PC-3 (cell line): ENCODE data around the gene PRKCSH. TPM values are rescaled to one million over a fixed set of nuclear protein-coding genes. Genes with fewer than 3 reads are reported as not detected.
A peak's percentile ranks its signal among the peaks of the same experiment; 100 is the strongest.

Experiments used
- ATAC-seq: fragments of 200-7000 bp; cut with Tn5 transposase; 2 replicates; pipeline ENCODE4 v1.9.1; 2020; ENCODE audit warnings: mild to moderate bottlenecking, moderate library complexity
- BruUV-seq: library from RNA; stranded (reverse); fragments of 400-500 nt; replicated peaks from 2 replicates; lab custom pipeline; 2021; lab: Mats Ljungman, UMichigan
- CTCF ChIA-PET: fragments of 300-600 bp; sonication (Branson Sonifier 250); formaldehyde crosslinking; loops from one replicate; lab custom pipeline; 2022; ENCODE audit warnings: antibody characterized with exemption; lab: Charles Lee
- POLR2A ChIA-PET: fragments of 300-600 bp; sonication (Branson Sonifier 250); formaldehyde crosslinking; loops from one replicate; lab custom pipeline; 2022; ENCODE audit warnings: antibody characterized with exemption; ENCODE audit not compliant: unreplicated experiment; lab: Charles Lee
- DNase-seq: peaks from one replicate; pipeline ENCODE4 v3.0.0-alpha.2; 2015
- H2AFZ ChIP-seq: fragments of 300-600 bp; sonication (generic); 2 replicates; pipeline ENCODE4 v1.6.0; 2016; ENCODE audit warnings: antibody characterized with exemption, low read length
- H3F3A ChIP-seq: fragments of 300-600 bp; sonication (generic); one replicate; pipeline ENCODE4 v1.6.0; 2017; ENCODE audit warnings: antibody characterized with exemption, low read length, control low read depth, mild to moderate bottlenecking; ENCODE audit not compliant: unreplicated experiment
- H3K27ac ChIP-seq: fragments of 300-600 bp; sonication (generic); 2 replicates; pipeline ENCODE4 v1.5.1; 2016; ENCODE audit warnings: mild to moderate bottlenecking, low read length
- H3K27me3 ChIP-seq: fragments of 300-600 bp; sonication (generic); 2 replicates; pipeline ENCODE4 v1.6.1; 2016; ENCODE audit warnings: low read length, mixed read lengths
- H3K36me3 ChIP-seq: fragments of 300-600 bp; sonication (generic); 2 replicates; pipeline ENCODE4 v1.6.1; 2016; ENCODE audit warnings: low read depth, mixed run types, low read length, mixed read lengths
- H3K4me1 ChIP-seq: fragments of 300-600 bp; sonication (generic); 2 replicates; pipeline ENCODE4 v1.5.1; 2016; ENCODE audit warnings: low read length; ENCODE audit not compliant: insufficient read depth
- H3K4me2 ChIP-seq: fragments of 300-600 bp; sonication (generic); 2 replicates; pipeline ENCODE4 v1.6.0; 2016; ENCODE audit warnings: low read length
- H3K4me3 ChIP-seq: fragments of 300-600 bp; sonication (generic); 2 replicates; pipeline ENCODE4 v1.5.1; 2016; ENCODE audit warnings: mild to moderate bottlenecking, low read length, mixed read lengths
- H3K79me2 ChIP-seq: fragments of 300-600 bp; sonication (generic); 2 replicates; pipeline ENCODE4 v1.6.1; 2017; ENCODE audit warnings: low read length, mixed read lengths
- H3K9ac ChIP-seq: fragments of 300-600 bp; sonication (generic); 2 replicates; pipeline ENCODE4 v1.6.0; 2016; ENCODE audit warnings: mild to moderate bottlenecking, low read length
- H3K9me2 ChIP-seq: fragments of 300-600 bp; sonication (generic); replicated peaks from 2 replicates; pipeline ENCODE4 v1.6.1; 2016; ENCODE audit warnings: mixed run types, low read length, mixed read lengths
- H3K9me3 ChIP-seq: fragments of 300-600 bp; sonication (generic); 2 replicates; pipeline ENCODE4 v1.6.1; 2016; ENCODE audit warnings: low read length, mixed read lengths
- H4K20me1 ChIP-seq: fragments of 300-600 bp; sonication (generic); 2 replicates; pipeline ENCODE4 v1.6.1; 2016; ENCODE audit warnings: low read length, mixed read lengths
- CTCF ChIP-seq: fragments of 300-600 bp; sonication (generic); conservative IDR thresholded peaks from 2 replicates; pipeline ENCODE4 v1.5.1; 2017; ENCODE audit warnings: antibody characterized with exemption, low read depth, mild to moderate bottlenecking, low read length
- EZH2 ChIP-seq: fragments of 300-600 bp; sonication (generic); IDR thresholded peaks from one replicate; pipeline ENCODE4 v1.6.1; 2017; ENCODE audit warnings: antibody characterized with exemption, mild to moderate bottlenecking, low read length; ENCODE audit not compliant: unreplicated experiment
- EZH2phosphoT487 ChIP-seq: fragments of 300-600 bp; sonication (generic); IDR thresholded peaks from 2 replicates; pipeline ENCODE4 v1.6.1; 2018; ENCODE audit warnings: mild to moderate bottlenecking, antibody characterized with exemption, low read length, borderline replicate concordance
- intact Hi-C: fragments of 100-400 bp; cut with micrococcal nuclease; formaldehyde crosslinking; loops from 2 replicates; pipeline ENCODE4 v1.9.0; 2023
- total RNA-seq: library from RNA; depleted of rRNA; stranded (reverse); fragments of >200 nt; gene quantifications from 2 replicates; pipeline ENCODE4 v1.2.3, GENCODE V29; 2014

The PRKCSH gene
- total RNA-seq, 1 experiment from 2014 or later: 222 TPM

GRCh38 chr19:11416346-11417052 is 18.9 kb upstream of the PRKCSH start:
- no peak for ATAC-seq
- no peak overlapping the region for H2AFZ ChIP-seq
- no peak for DNase-seq
- no peaks in the 10 kb centered on the region for H3K27me3 ChIP-seq
- H3K4me1 ChIP-seq: no peaks in the 10 kb centered on the region
- H3K9ac ChIP-seq: no peak overlapping the region
- H3K4me2 ChIP-seq: no peak overlapping the region
- ChIA-PET POLR2A (no interaction called here), CTCF (no interaction called here)
- H3K79me2 ChIP-seq: no peaks in the 10 kb centered on the region
- intact Hi-C loops: no loop called here
- H3K9me3 ChIP-seq: no peaks in the 10 kb centered on the region
- H3K27ac ChIP-seq: no peak overlapping the region
- no peak overlapping the region for H3K4me3 ChIP-seq
- TSS peak; percentile 37 for BruUV-seq
- no peaks in the 10 kb centered on the region for H3F3A ChIP-seq
- no peaks in the 10 kb centered on the region for H4K20me1 ChIP-seq
- no peaks in the 10 kb centered on the region for H3K9me2 ChIP-seq
- H3K36me3 ChIP-seq: no peaks in the 10 kb centered on the region
- TF ChIP-seq EZH2 (no peak), EZH2phosphoT487 (no peak), CTCF (no peak)

- no peak for TF ChIP-seq EZH2
- TF ChIP-seq EZH2phosphoT487: no peak
- TF ChIP-seq CTCF: no peak
- Histone ChIP-seq H3F3A (no peaks in the 10 kb centered on the region), H3K9me3 (no peaks in the 10 kb centered on the region), H3K79me2 (no peaks in the 10 kb centered on the region), H3K27ac (no peak overlapping the region), H3K36me3 (no peaks in the 10 kb centered on the region), H4K20me1 (no peaks in the 10 kb centered on the region), H3K4me3 (peak overlapping the region; percentile 72), H3K9ac (peak overlapping the region; percentile 31; the same call in 1 of the 2 replicates), H2AFZ (peak overlapping the region; percentile 90), H3K9me2 (no peaks in the 10 kb centered on the region), H3K4me1 (no peaks in the 10 kb centered on the region), H3K4me2 (peak overlapping the region; percentile 93), H3K27me3 (no peaks in the 10 kb centered on the region)
- CTCF ChIA-PET: interaction anchor here (1.0 kb wide), 1 partner anchor 37 kb away, joined by 3 read pairs; no protein-coding TSS in a partner anchor
- ATAC-seq: peak; percentile 16
- DNase-seq: no peak
- POLR2A ChIA-PET: interaction anchor here (1.1 kb wide), 1 partner anchor 43 kb away, joined by 34 read pairs; the partner anchor contains the start of gene SWSAP1
- no TSS peak for BruUV-seq
- intact Hi-C loops: no loop called here
Observed at GRCh38 chr19:11418094-11418548, 17.3 kb upstream of the PRKCSH start.
